ENCODE results near the gene ARL13B.
A peak's percentile ranks its signal among the peaks of the same experiment; 100 is the strongest.
"Not testable (repeated sequence)": the region's sequence is repeated elsewhere in the genome, so short reads cannot be mapped to it uniquely, and the experiment has no call there.

Gene ARL13B

DNA sequence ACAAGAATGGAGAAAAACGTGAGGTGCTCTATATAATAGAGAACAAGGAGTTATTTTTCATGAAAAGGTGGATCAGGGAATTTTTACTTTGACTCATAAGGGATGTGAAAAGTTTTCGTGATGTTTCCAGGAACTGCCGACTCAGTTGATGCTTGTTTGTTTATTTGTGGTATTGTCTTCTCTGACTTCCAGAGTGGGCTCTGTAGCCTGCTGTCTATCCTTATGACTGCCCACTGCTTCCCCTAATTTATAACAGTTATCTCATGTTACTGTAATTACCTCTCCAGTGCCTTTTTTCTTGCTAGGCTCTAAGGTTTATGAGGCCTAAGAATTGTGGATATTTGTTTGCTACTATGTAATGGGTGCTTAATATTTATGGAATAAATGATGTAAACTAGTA, 12.3 kb downstream of the ARL13B start:
- no peak for DNase-seq (ENCODE audit: low read depth, low spot score)

DNA sequence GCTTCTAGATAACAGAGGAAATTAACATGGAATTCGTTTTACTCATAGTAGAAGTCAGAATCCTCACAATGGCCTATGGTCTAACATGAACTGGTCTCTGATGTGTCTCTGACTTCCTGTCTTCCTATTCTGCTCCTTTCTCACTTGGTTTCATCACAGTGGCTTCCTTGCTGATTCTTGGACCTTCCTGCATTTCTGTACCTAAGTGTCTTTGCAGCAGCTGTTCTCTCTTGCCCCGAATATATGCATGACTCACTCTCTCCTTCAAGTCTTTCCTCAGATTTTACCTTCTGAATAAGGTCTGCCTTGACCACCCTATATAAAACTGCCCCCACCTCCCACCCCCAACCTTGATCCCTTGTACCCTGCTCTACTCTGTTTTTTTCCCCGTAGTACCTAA, 14.1 kb downstream of the ARL13B start:
- DNase-seq (ENCODE audit: low read depth, low spot score), result no peak
- H3K27ac ChIP-seq, result no peak overlapping the region

More for the DNA sequence above, 12.3 kb downstream of the ARL13B start:
- H3K27ac ChIP-seq, result no peak overlapping the region

DNA sequence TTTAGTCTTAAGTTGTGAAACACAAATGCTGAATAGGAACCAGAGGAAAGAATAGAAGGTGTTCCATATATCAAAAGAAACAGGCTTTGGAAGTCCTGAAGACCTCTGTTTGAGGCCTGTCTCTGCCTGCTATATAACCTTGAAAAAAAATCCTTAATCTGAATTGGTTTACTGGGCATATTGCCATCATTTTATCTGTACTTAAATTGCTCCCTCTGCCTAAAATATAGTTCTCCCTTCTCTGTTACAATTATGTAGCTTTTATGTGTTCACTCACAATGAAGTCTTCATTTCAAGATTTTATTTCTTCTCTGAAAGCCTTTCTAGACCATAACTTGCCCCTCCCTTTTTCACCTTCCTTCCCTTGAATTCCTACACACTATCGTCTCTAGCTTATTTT, 21.2 kb downstream of the ARL13B start:
- no peak for DNase-seq (ENCODE audit: low read depth, low spot score)
- H3K27ac ChIP-seq, result no peak overlapping the region

DNA sequence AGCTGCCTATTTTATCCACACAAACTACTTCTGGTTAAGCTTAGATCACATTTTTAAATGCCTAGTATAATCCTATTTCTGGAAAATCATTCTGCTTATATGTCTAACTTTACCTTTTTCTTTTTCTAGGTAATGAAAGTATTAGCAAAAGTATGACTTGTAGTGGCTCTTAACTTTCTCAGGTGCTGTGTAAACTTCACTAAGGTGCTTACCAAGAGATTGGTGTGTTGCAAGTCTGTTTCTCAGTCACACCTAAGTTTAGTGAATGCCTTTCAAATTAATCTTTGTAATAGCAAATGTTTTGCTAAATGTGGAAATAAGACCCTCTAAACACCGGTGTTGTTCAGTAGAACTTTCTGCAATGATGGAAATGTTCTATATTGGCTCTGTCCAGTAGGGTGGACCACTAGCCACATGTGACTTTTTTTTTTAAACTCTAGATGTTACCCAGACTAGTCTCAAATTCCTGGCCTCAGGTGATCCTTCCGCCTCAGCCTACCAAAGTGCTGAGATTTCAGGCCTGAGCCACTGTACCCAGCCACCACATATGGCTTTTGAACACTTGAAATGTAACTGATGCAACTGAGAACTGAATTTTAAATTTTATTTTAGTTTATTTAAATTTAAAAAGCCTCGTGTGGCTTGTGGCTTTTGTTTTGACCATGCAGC, 22.0 kb downstream of the ARL13B start:
- no peak for DNase-seq (ENCODE audit: low read depth, low spot score)
- no peak overlapping the region for H3K27ac ChIP-seq

DNA sequence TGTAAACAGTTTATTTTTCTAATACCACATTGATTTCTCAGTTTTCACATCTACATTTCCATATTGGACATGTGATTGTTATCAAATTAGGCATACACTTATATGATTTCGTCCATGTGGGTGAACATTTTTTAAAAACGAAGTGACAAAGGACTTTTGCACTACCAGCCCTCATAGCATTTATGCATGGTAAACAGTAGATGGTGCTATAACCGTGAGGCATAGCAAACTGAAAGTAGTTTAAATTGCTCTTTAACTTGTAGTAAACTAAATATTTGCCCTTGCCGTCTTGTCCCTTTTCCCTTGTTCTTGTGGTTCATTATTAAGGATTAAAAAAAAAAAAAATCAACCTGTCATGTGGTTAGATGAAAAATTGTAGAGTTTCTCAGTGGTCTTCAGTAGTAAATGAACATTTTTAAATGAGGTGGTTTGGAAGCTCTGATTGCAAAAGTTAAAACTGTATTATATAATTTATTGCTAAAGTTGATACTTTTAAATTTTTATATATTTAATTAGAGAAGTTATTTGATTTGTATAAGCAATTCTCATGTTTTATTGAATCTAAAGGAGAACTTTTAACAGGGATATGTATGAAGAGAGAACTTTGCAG, 24.5 kb downstream of the ARL13B start:
- H3K27ac ChIP-seq, result no peak overlapping the region
- peak; percentile 22 for DNase-seq (ENCODE audit: low read depth, low spot score)

GRCh38 chr3:94008253-94008652, 28.3 kb downstream of the ARL13B start:
- no peak overlapping the region for H3K27ac ChIP-seq
- no peak for DNase-seq (ENCODE audit: low read depth, low spot score)

GRCh38 chr3:94009608-94010007, 29.7 kb downstream of the ARL13B start:
- H3K27ac ChIP-seq, result no peak overlapping the region
- no peak for DNase-seq (ENCODE audit: low read depth, low spot score)

GRCh38 chr3:94011233-94011711, 31.3 kb downstream of the ARL13B start:
- no peak for DNase-seq (ENCODE audit: low read depth, low spot score)
- H3K27ac ChIP-seq, result no peak overlapping the region

- no peak for DNase-seq (ENCODE audit: low read depth, low spot score)
- H3K27ac ChIP-seq, result no peak overlapping the region
These were observed 32.2 kb downstream of the ARL13B start for GRCh38 chr3:94012185-94012584.

DNA sequence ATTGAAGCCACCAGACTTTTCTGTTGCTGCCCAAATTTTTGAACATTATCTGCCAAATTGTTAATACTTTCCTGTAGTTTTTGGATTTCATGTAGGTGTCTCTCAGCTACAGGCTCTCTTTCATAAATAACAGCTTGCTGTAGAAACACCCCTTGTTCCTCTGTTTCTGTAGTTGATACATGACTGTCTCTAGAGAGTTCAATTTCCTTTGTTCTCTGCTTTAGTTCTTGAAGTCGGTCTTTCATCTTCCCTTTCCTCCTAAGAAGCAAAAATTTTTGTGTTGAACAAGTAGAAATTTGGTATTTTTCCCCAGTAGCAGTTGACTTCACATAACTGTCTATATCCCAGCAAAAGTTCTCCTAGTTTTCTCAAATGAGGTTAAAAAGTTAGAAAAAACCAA, 35.1 kb downstream of the ARL13B start:
- H3K27ac ChIP-seq, result no peak overlapping the region
- DNase-seq (ENCODE audit: low read depth, low spot score), result no peak

- no peak overlapping the region for H3K27ac ChIP-seq
- DNase-seq (ENCODE audit: low read depth, low spot score), result no peak
These were observed 39.7 kb downstream of the ARL13B start for GRCh38 chr3:94019659-94020058.

GRCh38 chr3:94020293-94020692, 40.3 kb downstream of the ARL13B start:
- DNase-seq (ENCODE audit: low read depth, low spot score), result no peak
- no peak overlapping the region for H3K27ac ChIP-seq

- DNase-seq (ENCODE audit: low read depth, low spot score), result no peak
- H3K27ac ChIP-seq, result no peak overlapping the region
These were observed 44.4 kb downstream of the ARL13B start for GRCh38 chr3:94024385-94024784.

DNA sequence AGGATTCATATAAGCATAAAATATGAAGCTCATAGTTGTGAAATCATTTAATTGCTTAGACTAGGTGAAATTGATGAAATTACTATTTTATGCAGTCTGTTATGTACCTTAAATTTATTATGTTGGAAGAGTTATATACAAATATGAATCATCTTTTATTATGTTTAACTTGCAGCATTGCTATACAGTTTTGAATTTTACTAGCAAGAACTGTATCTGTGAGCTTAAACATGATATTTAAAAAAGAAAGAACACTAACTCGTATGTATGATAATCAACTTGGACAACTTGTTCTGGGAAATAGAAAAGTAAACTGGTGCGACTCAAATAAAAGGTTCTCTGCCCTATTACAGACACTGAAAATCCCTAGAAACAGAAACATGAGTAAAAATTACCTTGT, 46.7 kb downstream of the ARL13B start:
- DNase-seq (ENCODE audit: low read depth, low spot score), result no peak
- no peak overlapping the region for H3K27ac ChIP-seq

DNA sequence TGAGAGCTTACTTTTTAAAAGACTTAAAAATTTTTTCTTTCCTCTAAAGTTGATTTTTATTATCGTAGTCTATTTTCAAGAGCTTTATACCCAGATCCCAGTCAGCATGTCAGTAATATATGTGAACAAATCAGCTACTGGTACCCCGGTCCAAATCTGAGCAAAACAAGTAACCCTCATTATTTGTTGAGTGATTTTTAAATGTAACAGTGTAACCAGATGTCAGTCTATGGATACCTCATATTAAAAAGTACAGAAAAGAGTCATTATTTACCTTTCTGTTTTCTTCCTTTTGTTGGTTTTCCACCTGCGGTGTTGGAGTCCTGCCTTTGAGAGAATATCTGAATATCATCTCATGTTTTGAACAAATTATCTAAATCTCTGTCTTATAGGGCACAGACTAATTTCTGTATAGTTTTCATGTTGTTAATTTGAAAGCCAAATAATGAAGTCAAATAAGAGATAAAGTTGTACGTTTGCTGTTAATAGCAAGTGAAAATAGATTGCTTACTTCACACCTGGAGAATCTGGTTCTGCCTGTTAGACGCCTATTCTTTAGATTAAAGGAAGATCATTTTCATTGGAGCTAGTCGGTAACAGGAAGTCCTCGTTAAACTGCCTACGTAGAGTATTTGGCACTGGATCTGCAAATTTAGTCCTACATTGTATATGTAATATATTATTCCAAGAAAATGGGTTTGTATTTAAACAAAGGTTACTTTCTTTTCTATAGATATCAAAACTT, 48.3 kb downstream of the ARL13B start, which contains the start of gene STX19:
Gene STX19 (minus strand): TSS at position 505 of the 745 bp plus-strand sequence. CDS start 13,328 bp downstream, outside the sequence.
- H3K27ac ChIP-seq, result peak within 1 kb of the TSS; percentile 57
- DNase-seq (ENCODE audit: low read depth, low spot score), result peak; percentile 46

DNA sequence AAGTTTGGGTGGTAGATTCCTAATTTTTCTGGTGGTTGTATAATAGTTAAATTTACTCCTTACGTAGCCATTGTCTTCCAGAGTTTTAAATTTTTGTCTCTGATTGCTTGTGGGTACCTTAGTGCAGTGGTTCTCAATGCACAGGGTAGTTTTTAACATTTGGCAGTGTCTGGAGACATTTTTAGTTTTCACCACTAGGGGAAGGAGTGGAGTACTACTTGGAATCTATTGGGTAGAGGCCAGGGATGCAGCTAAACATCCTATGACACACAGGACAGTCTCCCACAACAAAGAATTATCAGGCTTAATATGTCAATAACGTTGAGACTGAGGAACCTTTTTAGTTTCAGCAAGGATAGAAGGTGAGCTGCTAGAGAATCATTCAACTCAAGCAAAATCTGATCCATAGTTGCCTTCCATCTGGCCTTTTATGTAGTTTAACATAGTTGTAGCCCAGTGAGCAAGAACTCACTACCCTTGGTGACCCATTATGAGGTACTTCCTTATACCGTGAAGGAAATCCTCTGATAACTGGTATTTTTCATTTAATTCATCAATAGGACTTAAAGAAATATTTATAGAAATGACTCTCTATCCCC, 57.1 kb downstream of the ARL13B start:
- DNase-seq (ENCODE audit: low read depth, low spot score), result peak; percentile 6
- H3K27ac ChIP-seq, result no peak overlapping the region

GRCh38 chr3:94043285-94043684, 63.3 kb downstream of the ARL13B start:
- H3K27ac ChIP-seq, result no peak overlapping the region
- DNase-seq (ENCODE audit: low read depth, low spot score), result no peak

DNA sequence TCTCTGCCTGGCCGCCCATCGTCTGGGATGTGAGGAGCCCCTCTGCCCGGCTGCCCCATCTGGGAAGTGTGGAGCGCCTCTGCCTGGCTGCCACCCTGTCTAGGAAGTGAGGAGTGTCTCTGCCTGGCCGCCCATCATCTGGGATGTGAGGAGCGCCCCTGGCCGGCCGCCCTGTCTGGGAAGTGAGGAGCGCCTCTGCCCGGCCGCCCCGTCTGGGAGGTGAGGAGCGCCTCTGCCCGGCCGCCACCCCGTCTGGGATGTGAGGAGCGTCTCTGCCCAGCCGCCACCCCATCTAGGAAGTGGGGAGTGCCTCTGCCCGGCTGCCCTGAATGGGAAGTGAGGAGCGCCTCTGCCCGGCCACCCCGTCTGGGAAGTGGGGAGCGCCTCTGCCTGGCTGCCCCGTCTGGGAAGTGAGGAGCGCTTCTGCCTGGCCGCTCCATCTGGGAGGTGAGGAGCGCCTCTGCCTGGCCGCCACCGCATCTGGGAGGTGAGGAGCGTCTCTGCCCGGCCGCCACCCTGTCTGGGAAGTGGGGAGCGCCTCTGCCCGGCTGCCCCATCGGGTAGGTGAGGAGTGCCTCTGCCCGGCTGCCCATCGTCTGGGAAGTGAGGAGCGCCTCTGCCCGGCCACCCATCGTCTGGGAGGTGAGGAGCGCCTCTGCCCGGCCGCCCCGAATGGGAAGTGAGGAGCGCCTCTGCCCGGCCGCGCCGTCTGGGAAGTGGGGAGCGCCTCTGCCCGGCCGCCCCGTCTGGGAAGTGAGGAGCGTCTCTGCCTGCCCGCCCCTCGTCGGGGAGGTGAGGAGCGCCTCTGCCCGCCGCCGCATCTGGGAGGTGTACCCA, 64.4 kb downstream of the ARL13B start:
- DNase-seq (ENCODE audit: low read depth, low spot score); H3K27ac ChIP-seq: not testable (repeated sequence)

DNA sequence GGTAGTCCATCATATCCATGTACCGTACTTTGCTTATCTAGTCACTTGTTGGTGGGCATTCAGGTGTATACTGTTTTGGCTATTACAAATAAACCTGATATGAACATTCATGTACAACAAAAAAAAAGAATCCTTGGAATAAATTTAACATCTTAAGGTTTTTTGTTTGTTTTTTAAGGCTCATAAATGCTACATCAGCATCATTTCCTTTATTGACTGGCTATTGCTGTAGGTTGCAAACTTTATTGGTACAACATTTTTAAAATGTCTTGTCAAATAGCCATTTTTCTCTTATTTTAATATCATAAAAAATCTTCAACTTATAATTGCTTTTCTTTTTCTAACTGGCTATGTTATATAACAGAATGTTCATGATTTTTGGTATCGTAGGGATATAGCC, 66.6 kb downstream of the ARL13B start:
- DNase-seq (ENCODE audit: low read depth, low spot score), result no peak
- H3K27ac ChIP-seq, result no peak overlapping the region

DNA sequence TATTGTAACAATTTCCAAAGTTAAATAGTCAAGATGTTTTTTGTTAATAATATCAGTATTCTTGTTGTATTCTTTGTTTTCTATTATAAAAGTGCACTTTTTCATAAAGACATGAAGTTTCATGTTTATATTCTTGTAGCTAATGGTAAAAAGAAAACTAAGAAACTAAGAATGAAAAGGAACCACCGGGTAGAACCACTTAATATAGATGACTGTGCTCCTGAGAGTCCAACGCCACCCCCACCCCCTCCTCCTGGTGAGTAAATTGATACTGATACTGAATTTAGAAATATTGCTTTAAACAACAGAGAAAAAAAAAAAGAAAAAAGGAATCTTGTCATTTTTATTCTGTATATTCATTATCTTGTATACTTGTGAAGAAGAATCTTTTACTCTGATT, 69.3 kb downstream of the ARL13B start:
- DNase-seq (ENCODE audit: low read depth, low spot score), result no peak
- no peak overlapping the region for H3K27ac ChIP-seq
